IMR-90 (cell line): ENCODE measurements around the gene CAPN5. TPM values are rescaled to one million over a fixed set of nuclear protein-coding genes. Genes with fewer than 3 reads are reported as not detected.

Source experiments
- ATAC-seq: fragments of 200-7000 bp; cut with Tn5 transposase; 2 replicates; pipeline ENCODE4 v1.9.1; 2020; ENCODE audit warnings: low read depth, mild to moderate bottlenecking, moderate library complexity
- BruUV-seq: library from RNA; stranded (reverse); fragments of 400-500 nt; replicated peaks from 2 replicates; lab custom pipeline; 2021; lab: Mats Ljungman, UMichigan
- CTCF ChIA-PET: fragments of 300-600 bp; formaldehyde crosslinking; extraction: SDS; loops from one replicate; lab custom pipeline; 2021; ENCODE audit warnings: antibody characterized with exemption; lab: Yijun Ruan, JAX
- POLR2A ChIA-PET: fragments of 300-600 bp; sonication (Branson Sonifier 250); formaldehyde crosslinking; loops from one replicate; lab custom pipeline; 2022; ENCODE audit warnings: antibody characterized with exemption; ENCODE audit not compliant: unreplicated experiment; lab: Charles Lee
- DNase-seq: peaks from one replicate; pipeline ENCODE4 v3.0.0; 2013
- H2AFZ ChIP-seq: replicated peaks from 2 replicates; pipeline ENCODE3; 2013; ENCODE audit warnings: low read length, mild to moderate bottlenecking; ENCODE audit not compliant: poor library complexity
- H2AK5ac ChIP-seq: 2 replicates; pipeline ENCODE4 v1.6.1; 2013; ENCODE audit warnings: low read depth, low read length, inconsistent platforms
- H2AK9ac ChIP-seq: replicated peaks from 2 replicates; pipeline ENCODE3; 2013; ENCODE audit warnings: mild to moderate bottlenecking, low read depth, low read length, moderate library complexity; ENCODE audit not compliant: poor library complexity
- H2BK120ac ChIP-seq: 2 replicates; pipeline ENCODE4 v1.6.1; 2013; ENCODE audit warnings: low read depth, low read length, inconsistent platforms
- H2BK15ac ChIP-seq: 3 replicates; pipeline ENCODE4 v1.6.1; 2013; ENCODE audit warnings: low read depth, low read length, inconsistent platforms
- H2BK20ac ChIP-seq: 2 replicates; pipeline ENCODE4 v1.6.1; 2013; ENCODE audit warnings: low read depth, mild to moderate bottlenecking, inconsistent platforms, low read length, moderate library complexity
- H2BK5ac ChIP-seq: 2 replicates; pipeline ENCODE4 v1.6.1; 2013; ENCODE audit warnings: mild to moderate bottlenecking, low read depth, low read length, inconsistent platforms; ENCODE audit not compliant: poor library complexity, severe bottlenecking
- H3K14ac ChIP-seq: replicated peaks from 2 replicates; pipeline ENCODE4 v1.6.1; 2013; ENCODE audit warnings: low read depth, low read length, inconsistent platforms
- H3K18ac ChIP-seq: 2 replicates; pipeline ENCODE4 v1.6.1; 2013; ENCODE audit warnings: low read depth, low read length, control low read depth
- H3K23ac ChIP-seq: 2 replicates; pipeline ENCODE4 v1.6.1; 2013; ENCODE audit warnings: low read depth, low read length, inconsistent platforms
- H3K27ac ChIP-seq: 2 replicates; pipeline ENCODE4 v1.5.1; 2013; ENCODE audit warnings: mild to moderate bottlenecking, control low read depth, low read length; ENCODE audit not compliant: insufficient read depth
- H3K27me3 ChIP-seq: 2 replicates; pipeline ENCODE4 v1.6.1; 2013; ENCODE audit warnings: low read length; ENCODE audit not compliant: control insufficient read depth, insufficient read depth
- H3K36me3 ChIP-seq: 2 replicates; pipeline ENCODE4 v1.6.1; 2013; ENCODE audit warnings: low read length, mixed read lengths; ENCODE audit not compliant: control insufficient read depth, insufficient read depth
- H3K4ac ChIP-seq: 2 replicates; pipeline ENCODE4 v1.6.1; 2013; ENCODE audit warnings: low read depth, low read length, inconsistent platforms
- H3K4me1 ChIP-seq: 2 replicates; pipeline ENCODE4 v1.6.1; 2013; ENCODE audit warnings: low read length, mixed read lengths; ENCODE audit not compliant: control insufficient read depth, insufficient read depth
- H3K4me2 ChIP-seq: 2 replicates; pipeline ENCODE4 v1.6.1; 2013; ENCODE audit warnings: low read depth, mild to moderate bottlenecking, control low read depth, low read length, moderate library complexity
- H3K4me3 ChIP-seq: 2 replicates; pipeline ENCODE4 v1.5.1; 2013; ENCODE audit warnings: low read depth, mild to moderate bottlenecking, control low read depth, low read length, moderate library complexity; ENCODE audit not compliant: insufficient read depth
- H3K56ac ChIP-seq: 2 replicates; pipeline ENCODE4 v1.6.1; 2013; ENCODE audit warnings: low read length, inconsistent platforms; ENCODE audit not compliant: insufficient read depth; ENCODE audit errors: extremely low read depth
- H3K79me1 ChIP-seq, 2 experiments: 2 replicates each; pipeline ENCODE4 v1.6.1; 2013; ENCODE audit warnings: low read length in 2 of 2, inconsistent platforms in 1 of 2, low read depth in 1 of 2
- H3K9ac ChIP-seq: 2 replicates; pipeline ENCODE4 v1.6.1; 2013; ENCODE audit warnings: low read depth, low read length, control low read depth
- H3K9me1 ChIP-seq: 2 replicates; pipeline ENCODE4 v1.6.1; 2013; ENCODE audit warnings: low read length, inconsistent platforms; ENCODE audit not compliant: insufficient read depth
- H3K9me3 ChIP-seq: 2 replicates; pipeline ENCODE4 v1.6.1; 2013; ENCODE audit warnings: low read length; ENCODE audit not compliant: control insufficient read depth, insufficient read depth
- H4K20me1 ChIP-seq: 2 replicates; pipeline ENCODE4 v1.6.1; 2013; ENCODE audit warnings: low read length, inconsistent platforms; ENCODE audit not compliant: insufficient read depth
- H4K5ac ChIP-seq: 2 replicates; pipeline ENCODE4 v1.6.1; 2013; ENCODE audit warnings: mild to moderate bottlenecking, low read depth, low read length, control low read depth
- H4K8ac ChIP-seq, 2 experiments: 2 replicates each; pipeline ENCODE4 v1.6.1; 2013; ENCODE audit warnings: low read depth in 2 of 2, low read length in 2 of 2, control low read depth in 1 of 2, inconsistent platforms in 1 of 2
- H4K91ac ChIP-seq: 2 replicates; pipeline ENCODE4 v1.6.1; 2013; ENCODE audit warnings: low read depth, low read length, inconsistent platforms; ENCODE audit not compliant: insufficient read depth
- CEBPB ChIP-seq: IDR thresholded peaks from 2 replicates; pipeline ENCODE4 v1.6.1; 2012; ENCODE audit warnings: low read depth, low read length, improper control_type of control experiment
- CHD1 ChIP-seq: IDR thresholded peaks from 2 replicates; pipeline ENCODE4 v1.6.1; 2012; ENCODE audit warnings: low read depth, low read length, improper control_type of control experiment
- CTCF ChIP-seq: conservative IDR thresholded peaks from 2 replicates; pipeline ENCODE4 v1.5.1; 2012; ENCODE audit warnings: mild to moderate bottlenecking, low read depth, low read length, improper control_type of control experiment
- ELK1 ChIP-seq: fragments of 150-350 bp; IDR thresholded peaks from 2 replicates; pipeline ENCODE4 v1.6.1; 2016; ENCODE audit warnings: low read depth, mild to moderate bottlenecking, low read length, moderate library complexity, borderline replicate concordance
- MAFK ChIP-seq: IDR thresholded peaks from 2 replicates; pipeline ENCODE4 v1.6.1; 2012; ENCODE audit warnings: low read depth, low read length, improper control_type of control experiment
- MAZ ChIP-seq: IDR thresholded peaks from 2 replicates; pipeline ENCODE4 v1.6.1; 2012; ENCODE audit warnings: low read depth, mild to moderate bottlenecking, low read length, improper control_type of control experiment, moderate library complexity, borderline replicate concordance
- MXI1 ChIP-seq: IDR thresholded peaks from 2 replicates; pipeline ENCODE4 v1.6.1; 2012; ENCODE audit warnings: low read depth, mild to moderate bottlenecking, low read length, moderate library complexity, borderline replicate concordance
- NFE2L2 ChIP-seq: fragments of 150-350 bp; IDR thresholded peaks from 2 replicates; pipeline ENCODE4 v1.6.1; 2016; ENCODE audit warnings: low read depth, mild to moderate bottlenecking, low read length
- RAD21 ChIP-seq: IDR thresholded peaks from 2 replicates; pipeline ENCODE4 v1.6.1; 2012; ENCODE audit warnings: low read length, improper control_type of control experiment
- RCOR1 ChIP-seq: IDR thresholded peaks from 2 replicates; pipeline ENCODE4 v1.6.1; 2012; ENCODE audit warnings: mild to moderate bottlenecking, low read length, improper control_type of control experiment; ENCODE audit not compliant: insufficient replicate concordance
- RFX5 ChIP-seq: IDR thresholded peaks from 2 replicates; pipeline ENCODE4 v1.8.0; 2012; ENCODE audit warnings: low read depth, mild to moderate bottlenecking, low read length, moderate library complexity
- SMC3 ChIP-seq: fragments of 150-350 bp; IDR thresholded peaks from 2 replicates; pipeline ENCODE4 v1.6.1; 2016; ENCODE audit warnings: low read depth, mild to moderate bottlenecking, antibody characterized with exemption, low read length, moderate library complexity
- USF2 ChIP-seq: fragments of 150-350 bp; IDR thresholded peaks from 2 replicates; pipeline ENCODE4 v1.6.1; 2017; ENCODE audit warnings: mild to moderate bottlenecking, antibody characterized with exemption, low read length, low read depth
- WGBS, 2 experiments: methylation state at CpG; one replicate each; pipeline versions ENCODE4 v1.1.5 to v1.1.7; 2013; ENCODE audit warnings: missing lambda C conversion rate in 2 of 2; ENCODE audit not compliant: insufficient read length in 1 of 2; ENCODE audit errors: extremely low coverage in 2 of 2; 5-methylcytosine and 5-hydroxymethylcytosine counted together
- dilution Hi-C: fragments of 300-500 bp; cut with HindIII; formaldehyde crosslinking; loops from one replicate; pipeline ENCODE4 v1.14.3; 2018; ENCODE audit warnings: low sequenced_read_pairs; ENCODE audit not compliant: unreplicated experiment
- in situ Hi-C: fragments of 300-500 bp; cut with MboI; formaldehyde crosslinking; loops from 3 replicates; pipeline ENCODE4 v1.14.3; 2019; ENCODE audit warnings: low sequenced_read_pairs, inconsistent platforms, mixed read lengths
- intact Hi-C: fragments of 100-400 bp; cut with micrococcal nuclease; formaldehyde crosslinking; loops from 2 replicates; pipeline ENCODE4 v1.10.0; 2022
- polyA plus RNA-seq, 3 experiments: library from polyadenylated mRNA; depleted of rRNA; stranded (reverse); fragments of >200 nt; gene quantifications; 2 replicates each; pipeline ENCODE4 v1.2.3, GENCODE V29; 2012; ENCODE audit warnings: low replicate concordance in 1 of 3
- total RNA-seq: library from RNA; depleted of rRNA; stranded (reverse); fragments of >200 nt; gene quantifications from 2 replicates; pipeline ENCODE4 v1.2.3, GENCODE V29; 2012

CAPN5 gene
- total and polyA plus RNA-seq, 2 of the 4 experiments (the other 2 are of a cell fraction), result 8.1 to 24.0 TPM

GRCh38 chr11:77038029-77038824 is 28.5 kb upstream of the CAPN5 start:
- ATAC-seq, result no peak
- H3K4me3 ChIP-seq, result no peak overlapping the region
- 100% methylated on average over 2 of the region's 10 CpGs; no CpG with 5 or more reads in 1 of the 2 experiments for WGBS, 2 experiments
- POLR2A ChIA-PET, result no interaction called here
- H2BK120ac ChIP-seq, result no peak overlapping the region; the same call in 1 of the 2 replicates
- dilution Hi-C loops (no loop called here), intact Hi-C loops (loop anchor here (2.0 to 10.0 kb wide), 2 partner anchors 63 to 117 kb away; no protein-coding TSS in a partner anchor), in situ Hi-C loops (loop anchor here (10.0 to 25.0 kb wide), 2 partner anchors 223 to 301 kb away; no protein-coding TSS in a partner anchor)
- no peak overlapping the region for H2AFZ ChIP-seq
- H3K23ac ChIP-seq, result no peak overlapping the region
- H3K4me1 ChIP-seq, result peaks cover 3% of the 10 kb centered on the region; the same call in 1 of the 2 replicates
- H3K9me3 ChIP-seq, result no peaks in the 10 kb centered on the region
- H4K5ac ChIP-seq, result no peak overlapping the region
- peak overlapping the region; percentile 0; the same call in 1 of the 2 replicates for H2AK5ac ChIP-seq
- H3K14ac ChIP-seq, result no peak overlapping the region
- peaks cover 29% of the 10 kb centered on the region for H3K27me3 ChIP-seq
- H4K20me1 ChIP-seq, result no peaks in the 10 kb centered on the region; the same call in none of the 2 replicates
- H3K79me1 ChIP-seq, result no peaks in the 10 kb centered on the region
- no peak overlapping the region for H4K8ac ChIP-seq
- peak; percentile 29 for DNase-seq
- no peak overlapping the region for H3K27ac ChIP-seq
- H2BK5ac ChIP-seq, result no peak overlapping the region
- peaks cover 2% of the 10 kb centered on the region; the same call in 1 of the 2 replicates for H3K9me1 ChIP-seq
- no TSS peak for BruUV-seq
- H2BK15ac ChIP-seq, result no peak overlapping the region
- no peak overlapping the region for H3K9ac ChIP-seq
- H3K18ac ChIP-seq, result no peak overlapping the region
- no peak overlapping the region for H4K91ac ChIP-seq
- no peak overlapping the region for H3K56ac ChIP-seq
- CTCF ChIA-PET, result interaction anchor here (0.7 to 2.6 kb wide), 2 partner anchors 73 to 118 kb away, joined by 3 to 9 read pairs; no protein-coding TSS in a partner anchor
- no peak overlapping the region for H2BK20ac ChIP-seq
- H2AK9ac ChIP-seq, result no peak overlapping the region
- H3K4me2 ChIP-seq, result no peak overlapping the region
- no peaks in the 10 kb centered on the region for H3K36me3 ChIP-seq
- no peak overlapping the region for H3K4ac ChIP-seq
- TF ChIP-seq RFX5, result no peak
- TF ChIP-seq NFE2L2, result no peak
- no peak for TF ChIP-seq ELK1
- TF ChIP-seq MXI1, result no peak
- no peak for TF ChIP-seq CHD1
- TF ChIP-seq CTCF, result no peak
- TF ChIP-seq MAZ, result no peak
- no peak for TF ChIP-seq RAD21
- TF ChIP-seq RCOR1, result no peak
- TF ChIP-seq USF2, result no peak
- TF ChIP-seq SMC3, result no peak
- no peak for TF ChIP-seq CEBPB
- no peak for TF ChIP-seq MAFK
